Measurements from ENCODE around the gene CNTN6. TPM values are rescaled to one million over a fixed set of nuclear protein-coding genes. Genes with fewer than 3 reads are reported as not detected.

Gene CNTN6
- total RNA-seq, 1 donor from 2014 or later, result 0.38 TPM

GRCh38 chr3:1138036-1138435 lies 45.2 kb downstream of the CNTN6 start:
- DNase-seq (ENCODE audit: low read depth), result no peak
- Histone ChIP-seq H3K36me3 (ENCODE audit: control insufficient read depth, insufficient read depth, low read length) (no peaks in the 10 kb centered on the region), H3K4me3 (ENCODE audit: low read depth, low read length) (no peak overlapping the region), H3K27me3 (ENCODE audit: control insufficient read depth, insufficient read depth, low read length) (no peaks in the 10 kb centered on the region)
- no peak for TF ChIP-seq CTCF (IDR thresholded peaks at IDR 0.05; ENCODE audit: insufficient read depth, low read length, poor library complexity, severe bottlenecking)

- no peak for TF ChIP-seq CTCF (IDR thresholded peaks at IDR 0.05; ENCODE audit: insufficient read depth, low read length, poor library complexity, severe bottlenecking)
- Histone ChIP-seq H3K4me3 (ENCODE audit: low read depth, low read length) (no peak overlapping the region), H3K36me3 (ENCODE audit: control insufficient read depth, insufficient read depth, low read length) (no peaks in the 10 kb centered on the region), H3K27me3 (ENCODE audit: control insufficient read depth, insufficient read depth, low read length) (no peaks in the 10 kb centered on the region)
- no peak for DNase-seq (ENCODE audit: low read depth)
These were observed 46.2 kb downstream of the CNTN6 start for GRCh38 chr3:1139071-1139470.

GRCh38 chr3:1147326-1147725 lies 54.5 kb downstream of the CNTN6 start:
- DNase-seq (ENCODE audit: low read depth), result no peak
- Histone ChIP-seq H3K36me3 (ENCODE audit: control insufficient read depth, insufficient read depth, low read length) (no peaks in the 10 kb centered on the region), H3K27me3 (ENCODE audit: control insufficient read depth, insufficient read depth, low read length) (no peaks in the 10 kb centered on the region), H3K4me3 (ENCODE audit: low read depth, low read length) (no peak overlapping the region)
- TF ChIP-seq CTCF (IDR thresholded peaks at IDR 0.05; ENCODE audit: insufficient read depth, low read length, poor library complexity, severe bottlenecking), result no peak

GRCh38 chr3:1147819-1148218 lies 55.0 kb downstream of the CNTN6 start:
- DNase-seq (ENCODE audit: low read depth), result no peak
- no peak overlapping the region for H3K4me3 ChIP-seq (ENCODE audit: low read depth, low read length)
- H3K27me3 ChIP-seq (ENCODE audit: control insufficient read depth, insufficient read depth, low read length), result no peaks in the 10 kb centered on the region
- no peaks in the 10 kb centered on the region for H3K36me3 ChIP-seq (ENCODE audit: control insufficient read depth, insufficient read depth, low read length)
- no peak for TF ChIP-seq CTCF (IDR thresholded peaks at IDR 0.05; ENCODE audit: insufficient read depth, low read length, poor library complexity, severe bottlenecking)

GRCh38 chr3:1164101-1164500 lies 71.3 kb downstream of the CNTN6 start:
- H3K4me3 ChIP-seq (ENCODE audit: low read depth, low read length), result no peak overlapping the region
- H3K36me3 ChIP-seq (ENCODE audit: control insufficient read depth, insufficient read depth, low read length), result no peaks in the 10 kb centered on the region
- no peak for DNase-seq (ENCODE audit: low read depth)
- H3K27me3 ChIP-seq (ENCODE audit: control insufficient read depth, insufficient read depth, low read length), result no peaks in the 10 kb centered on the region
- TF ChIP-seq CTCF (IDR thresholded peaks at IDR 0.05; ENCODE audit: insufficient read depth, low read length, poor library complexity, severe bottlenecking), result no peak

GRCh38 chr3:1171320-1171719 lies 78.5 kb downstream of the CNTN6 start:
- H3K27me3 ChIP-seq (ENCODE audit: control insufficient read depth, insufficient read depth, low read length), result no peaks in the 10 kb centered on the region
- DNase-seq (ENCODE audit: low read depth), result no peak
- H3K4me3 ChIP-seq (ENCODE audit: low read depth, low read length), result no peak overlapping the region
- TF ChIP-seq CTCF (IDR thresholded peaks at IDR 0.05; ENCODE audit: insufficient read depth, low read length, poor library complexity, severe bottlenecking), result no peak
- no peaks in the 10 kb centered on the region for H3K36me3 ChIP-seq (ENCODE audit: control insufficient read depth, insufficient read depth, low read length)
